HG03066 (cell line): Measurements from ENCODE around the gene ITGB8.
"Not testable (repeated sequence)": the region's sequence is repeated elsewhere in the genome, so short reads cannot be mapped to it uniquely, and the experiment has no call there.

Experiments used
- ATAC-seq: cut with Tn5 transposase; IDR thresholded peaks from one replicate; pipeline ENCODE4 v1.9.1; 2021; ENCODE audit warnings: low read depth; ENCODE audit not compliant: unreplicated experiment

Gene ITGB8

GRCh38 chr7:20330239-20330927, at the start of gene ITGB8:
ITGB8 (plus strand) TSS chr7:20330900; CDS start chr7:20331807, 907 bp downstream.
- peak; percentile 54 for ATAC-seq

- ATAC-seq: no peak
Measured at GRCh38 chr7:20282959-20283358, 47.7 kb upstream of the ITGB8 start.

- ATAC-seq: no peak
Measured at GRCh38 chr7:20283385-20283784, 47.3 kb upstream of the ITGB8 start.

- peak; percentile 46 for ATAC-seq
Measured at GRCh38 chr7:20284003-20284770, 46.5 kb upstream of the ITGB8 start.

- no peak for ATAC-seq
Measured at GRCh38 chr7:20284771-20285143, 45.9 kb upstream of the ITGB8 start.

- no peak for ATAC-seq
Measured at GRCh38 chr7:20287317-20287716, 43.4 kb upstream of the ITGB8 start.

GRCh38 chr7:20288036-20288435, 42.7 kb upstream of the ITGB8 start:
- no peak for ATAC-seq

GRCh38 chr7:20290505-20291111, 40.1 kb upstream of the ITGB8 start:
- ATAC-seq: no peak

GRCh38 chr7:20293336-20293735, 37.4 kb upstream of the ITGB8 start:
- no peak for ATAC-seq

GRCh38 chr7:20296444-20296843, 34.3 kb upstream of the ITGB8 start:
- ATAC-seq: no peak

GRCh38 chr7:20296901-20297300, 33.8 kb upstream of the ITGB8 start:
- no peak for ATAC-seq

GRCh38 chr7:20298486-20298901, 32.2 kb upstream of the ITGB8 start:
- ATAC-seq: no peak

- ATAC-seq: no peak
Measured at GRCh38 chr7:20299145-20299544, 31.6 kb upstream of the ITGB8 start.

- peak; percentile 70 for ATAC-seq
Measured at GRCh38 chr7:20299647-20300312, 30.9 kb upstream of the ITGB8 start.

- ATAC-seq: peak; percentile 29
Measured at GRCh38 chr7:20301311-20301939, 29.3 kb upstream of the ITGB8 start.

GRCh38 chr7:20302300-20302699, 28.4 kb upstream of the ITGB8 start:
- not testable (repeated sequence) for ATAC-seq

- no peak for ATAC-seq
Measured at GRCh38 chr7:20302891-20303290, 27.8 kb upstream of the ITGB8 start.

- ATAC-seq: no peak
Measured at GRCh38 chr7:20304366-20304765, 26.3 kb upstream of the ITGB8 start.

- ATAC-seq: no peak
Measured at GRCh38 chr7:20305726-20306125, 25.0 kb upstream of the ITGB8 start.

GRCh38 chr7:20306180-20306946, 24.3 kb upstream of the ITGB8 start:
- ATAC-seq: no peak
